GM19455 (cell line): ENCODE results near the gene TMOD2.

Source experiments
- ATAC-seq: cut with Tn5 transposase; IDR thresholded peaks from one replicate; pipeline ENCODE4 v1.9.1; 2021; ENCODE audit not compliant: unreplicated experiment

TMOD2 gene

GRCh38 chr15:51735228-51736010, 16.0 kb upstream of the TMOD2 start:
- ATAC-seq = no peak

- ATAC-seq = no peak
Measured at GRCh38 chr15:51736069-51736468, 15.3 kb upstream of the TMOD2 start.

GRCh38 chr15:51736751-51737521, 14.5 kb upstream of the TMOD2 start:
- peak; percentile 35 for ATAC-seq

- peak; percentile 46 for ATAC-seq
Measured at GRCh38 chr15:51737522-51738305, 13.7 kb upstream of the TMOD2 start, which contains the start of gene LYSMD2. LYSMD2 (minus strand) TSS chr15:51737655; CDS start chr15:51737622, 33 bp downstream.

- no peak for ATAC-seq
Measured at GRCh38 chr15:51738553-51738952, 12.8 kb upstream of the TMOD2 start.

GRCh38 chr15:51739061-51739712, 12.2 kb upstream of the TMOD2 start:
- ATAC-seq = no peak

- ATAC-seq = no peak
Measured at GRCh38 chr15:51749307-51749706, 2.1 kb upstream of the TMOD2 start.

- ATAC-seq = no peak
Measured at GRCh38 chr15:51750186-51750585, 1.2 kb upstream of the TMOD2 start.

GRCh38 chr15:51751697-51752683, 593 bp downstream of the TMOD2 start:
- ATAC-seq = peak; percentile 48

GRCh38 chr15:51752888-51753287, 1.5 kb downstream of the TMOD2 start:
- ATAC-seq = no peak

- ATAC-seq = no peak
Measured at GRCh38 chr15:51754267-51754666, 2.9 kb downstream of the TMOD2 start.

- ATAC-seq = no peak
Measured at GRCh38 chr15:51755790-51756189, 4.4 kb downstream of the TMOD2 start.

- ATAC-seq = no peak
Measured at GRCh38 chr15:51756482-51756881, 5.1 kb downstream of the TMOD2 start.

- ATAC-seq = no peak
Measured at GRCh38 chr15:51757450-51757849, 6.1 kb downstream of the TMOD2 start.

- ATAC-seq = no peak
Measured at GRCh38 chr15:51758645-51759044, 7.2 kb downstream of the TMOD2 start.

GRCh38 chr15:51759557-51760070, 8.2 kb downstream of the TMOD2 start:
- ATAC-seq = no peak

GRCh38 chr15:51760805-51761204, 9.4 kb downstream of the TMOD2 start:
- ATAC-seq = no peak

- ATAC-seq = no peak
Measured at GRCh38 chr15:51765751-51766150, 14.4 kb downstream of the TMOD2 start.

- no peak for ATAC-seq
Measured at GRCh38 chr15:51766341-51766740, 14.9 kb downstream of the TMOD2 start.
